Keratinocyte (primary cell): ENCODE data around the gene ABCA7. TPM values are rescaled to one million over a fixed set of nuclear protein-coding genes. Genes with fewer than 3 reads are reported as not detected.

Experiments used
- DNase-seq: peaks from one replicate; pipeline ENCODE4 v3.0.0-alpha.2; 2011; ENCODE audit warnings: low read depth, missing footprints, low spot score
- FAIRE-seq: peaks from 2 replicates; lab custom pipeline; 2011; peaks lifted over from hg19 to GRCh38; lab: Jason Lieb, UNC
- H2AFZ ChIP-seq: 2 replicates; pipeline ENCODE4 v1.6.0; 2012; ENCODE audit warnings: low read length, control low read depth, inconsistent platforms; ENCODE audit not compliant: control insufficient read depth
- H3K27ac ChIP-seq: 2 replicates; pipeline ENCODE4 v1.5.1; 2011; ENCODE audit warnings: low read length; ENCODE audit not compliant: control insufficient read depth, insufficient read depth
- H3K27me3 ChIP-seq: 3 replicates; pipeline ENCODE4 v1.6.0; 2011; ENCODE audit warnings: low read length; ENCODE audit not compliant: control insufficient read depth, insufficient read depth; ENCODE audit errors: extremely low read depth
- H3K36me3 ChIP-seq, 2 experiments: 2 replicates in 1 of 2; 3 replicates in 1 of 2; pipeline ENCODE4 v1.5.1; 2011; ENCODE audit warnings: low read length in 2 of 2, mild to moderate bottlenecking in 1 of 2; ENCODE audit not compliant: control insufficient read depth in 2 of 2, insufficient read depth in 2 of 2; ENCODE audit errors: extremely low read depth in 1 of 2
- H3K4me1 ChIP-seq: 3 replicates; pipeline ENCODE4 v1.5.1; 2011; ENCODE audit warnings: low read length; ENCODE audit not compliant: control insufficient read depth, insufficient read depth; ENCODE audit errors: extremely low read depth
- H3K4me2 ChIP-seq: 3 replicates; pipeline ENCODE4 v1.6.0; 2011; ENCODE audit warnings: low read depth, low read length; ENCODE audit not compliant: control insufficient read depth, insufficient read depth; ENCODE audit errors: extremely low read depth
- H3K4me3 ChIP-seq, 3 experiments: fragments of 200-600 bp in 1 of 3; sonication (generic) in 1 of 3; 2 replicates in 2 of 3; 3 replicates in 1 of 3; pipeline ENCODE4 v1.5.1; 2011 to 2016; ENCODE audit warnings: low read length in 3 of 3, mild to moderate bottlenecking in 3 of 3, control low read depth in 2 of 3, inconsistent platforms in 1 of 3, low read depth in 1 of 3, mixed read lengths in 1 of 3, mixed run types in 1 of 3, moderate library complexity in 1 of 3; ENCODE audit not compliant: control insufficient read depth in 2 of 3, insufficient read depth in 2 of 3; ENCODE audit errors: extremely low read depth in 1 of 3
- H3K79me2 ChIP-seq: 2 replicates; pipeline ENCODE4 v1.6.0; 2012; ENCODE audit warnings: low read length; ENCODE audit not compliant: control insufficient read depth, insufficient read depth
- H3K9ac ChIP-seq: 3 replicates; pipeline ENCODE4 v1.6.0; 2011; ENCODE audit warnings: low read length; ENCODE audit not compliant: control insufficient read depth, insufficient read depth; ENCODE audit errors: extremely low read depth
- H3K9me1 ChIP-seq: 3 replicates; pipeline ENCODE4 v1.6.0; 2011; ENCODE audit warnings: low read length; ENCODE audit not compliant: control insufficient read depth, insufficient read depth; ENCODE audit errors: extremely low read depth
- H3K9me3 ChIP-seq: 2 replicates; pipeline ENCODE4 v1.5.1; 2012; ENCODE audit warnings: low read depth, low read length; ENCODE audit not compliant: control insufficient read depth
- H4K20me1 ChIP-seq: 3 replicates; pipeline ENCODE4 v1.6.0; 2011; ENCODE audit warnings: low read length; ENCODE audit not compliant: control insufficient read depth, insufficient read depth; ENCODE audit errors: extremely low read depth
- EZH2 ChIP-seq: IDR thresholded peaks from one replicate; pipeline ENCODE4 v1.6.1; 2012; ENCODE audit warnings: inconsistent platforms, mild to moderate bottlenecking, low read length, moderate library complexity
- dilution Hi-C: fragments of 300-500 bp; cut with MboI; formaldehyde crosslinking; loops from one replicate; pipeline ENCODE4 v1.7.0; 2020; ENCODE audit warnings: low sequenced_read_pairs; ENCODE audit not compliant: extremely low pct_ligation_motif_present
- polyA plus RNA-seq, 5 experiments: library from polyadenylated mRNA; depleted of rRNA in 3 of 5; stranded (reverse) in 3 of 5; stranded (forward) in 1 of 5; unstranded in 1 of 5; fragments of >200 nt; gene quantifications; 1 replicate in 1 of 5; 2 replicates in 3 of 5; 3 replicates in 1 of 5; pipeline versions ENCODE4 v1.2.1 to v1.2.3, GENCODE V29; 2011 to 2012; ENCODE audit warnings: missing spikeins in 2 of 5, low read depth in 1 of 5, low replicate concordance in 1 of 5
- TF ChIP-seq, protein P1 (sequence below), 3 experiments: IDR thresholded peaks in 1 of 3; conservative IDR thresholded peaks in 1 of 3; optimal IDR thresholded peaks in 1 of 3; 2 replicates in 2 of 3; 3 replicates in 1 of 3; pipeline versions ENCODE3 to v1.5.1; 2011; ENCODE audit warnings: low read length in 3 of 3, mild to moderate bottlenecking in 3 of 3, moderate library complexity in 2 of 3, control low read depth in 1 of 3, inconsistent platforms in 1 of 3; ENCODE audit not compliant: insufficient read depth in 2 of 3; ENCODE audit errors: extremely low read depth in 1 of 3

ABCA7 gene
- polyA plus RNA-seq, 1 donor (not counting 4 experiments of a cell fraction or from before 2014, with no cell fraction given), result 7.4 TPM

- Histone ChIP-seq H3K36me3 (peaks cover 9 to 12% of the 10 kb centered on the region in 2 experiments), H3K9me3 (no peaks in the 10 kb centered on the region), H2AFZ (no peak overlapping the region), H3K4me2 (no peak overlapping the region), H3K9ac (no peak overlapping the region), H3K9me1 (no peaks in the 10 kb centered on the region), H3K4me1 (peaks cover 26% of the 10 kb centered on the region), H4K20me1 (no peaks in the 10 kb centered on the region), H3K79me2 (peaks cover 2% of the 10 kb centered on the region), H3K27ac (no peak overlapping the region), H3K4me3 (no peak overlapping the region), H3K27me3 (no peaks in the 10 kb centered on the region)
- dilution Hi-C loops, result no loop called here
- FAIRE-seq (no peak), DNase-seq (no peak)
- no peak for TF ChIP-seq EZH2
- TF ChIP-seq, protein P1, sequence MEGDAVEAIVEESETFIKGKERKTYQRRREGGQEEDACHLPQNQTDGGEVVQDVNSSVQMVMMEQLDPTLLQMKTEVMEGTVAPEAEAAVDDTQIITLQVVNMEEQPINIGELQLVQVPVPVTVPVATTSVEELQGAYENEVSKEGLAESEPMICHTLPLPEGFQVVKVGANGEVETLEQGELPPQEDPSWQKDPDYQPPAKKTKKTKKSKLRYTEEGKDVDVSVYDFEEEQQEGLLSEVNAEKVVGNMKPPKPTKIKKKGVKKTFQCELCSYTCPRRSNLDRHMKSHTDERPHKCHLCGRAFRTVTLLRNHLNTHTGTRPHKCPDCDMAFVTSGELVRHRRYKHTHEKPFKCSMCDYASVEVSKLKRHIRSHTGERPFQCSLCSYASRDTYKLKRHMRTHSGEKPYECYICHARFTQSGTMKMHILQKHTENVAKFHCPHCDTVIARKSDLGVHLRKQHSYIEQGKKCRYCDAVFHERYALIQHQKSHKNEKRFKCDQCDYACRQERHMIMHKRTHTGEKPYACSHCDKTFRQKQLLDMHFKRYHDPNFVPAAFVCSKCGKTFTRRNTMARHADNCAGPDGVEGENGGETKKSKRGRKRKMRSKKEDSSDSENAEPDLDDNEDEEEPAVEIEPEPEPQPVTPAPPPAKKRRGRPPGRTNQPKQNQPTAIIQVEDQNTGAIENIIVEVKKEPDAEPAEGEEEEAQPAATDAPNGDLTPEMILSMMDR (optimal IDR thresholded peaks at IDR 0.05 in 1 of 3, IDR thresholded peaks at IDR 0.05 in 1 of 3, conservative IDR thresholded peaks at IDR 0.05 in 1 of 3; ENCODE audit: extremely low read depth in 1 of 3, insufficient read depth in 2 of 3, low read length in 3 of 3), result no peak
These were observed 66.2 kb downstream of the ABCA7 start for GRCh38 chr19:1105873-1106840.

DNA sequence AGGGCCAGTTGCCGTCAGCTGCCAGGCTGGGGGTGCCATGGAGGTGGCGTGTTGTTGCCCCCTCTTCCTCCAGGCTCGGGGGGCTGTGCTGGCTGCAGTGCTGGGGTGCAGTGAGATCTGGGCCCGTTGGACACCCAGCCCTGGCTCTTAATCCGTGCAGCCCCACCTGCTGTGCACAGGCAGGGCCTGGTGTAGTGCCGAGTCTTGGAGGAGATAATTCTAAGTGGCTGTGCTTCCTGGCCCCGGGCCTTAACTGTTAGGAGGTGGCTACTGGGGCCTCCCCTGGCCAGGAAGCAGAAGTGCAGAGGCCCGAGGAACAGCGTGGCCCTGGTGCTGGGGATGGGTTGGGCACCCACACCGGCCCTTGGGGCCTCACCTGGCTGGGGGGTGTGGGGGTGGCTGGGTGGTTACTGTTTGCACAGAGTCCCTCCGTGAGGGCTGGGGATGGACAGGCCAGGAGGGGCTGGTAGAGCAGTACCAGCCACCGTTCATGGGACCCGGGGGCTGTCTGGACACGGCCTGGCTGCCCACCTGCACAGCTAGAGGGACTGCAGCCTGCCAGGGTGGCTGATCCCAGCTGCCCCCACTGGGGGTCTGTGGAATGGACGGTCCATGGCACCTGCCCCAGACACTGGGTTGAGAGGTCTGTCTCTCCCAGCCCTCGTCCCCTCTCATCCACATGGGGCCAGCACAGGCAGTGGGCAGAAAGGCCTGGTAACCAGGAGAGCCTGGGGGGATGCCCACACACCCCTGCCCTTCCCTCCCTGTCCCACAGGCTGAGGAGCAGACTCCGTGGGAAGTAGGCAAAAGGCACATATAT lies 67.1 kb downstream of the ABCA7 start:
- FAIRE-seq, result no peak
- H3K27me3 ChIP-seq, result no peaks in the 10 kb centered on the region
- H3K27ac ChIP-seq, result no peak overlapping the region
- no peaks in the 10 kb centered on the region for H4K20me1 ChIP-seq
- no peaks in the 10 kb centered on the region for H3K9me1 ChIP-seq
- H3K36me3 ChIP-seq, result peaks cover 12 to 13% of the 10 kb centered on the region in 2 experiments
- H2AFZ ChIP-seq, result no peak overlapping the region
- dilution Hi-C loops, result no loop called here
- no peak overlapping the region for H3K4me2 ChIP-seq
- DNase-seq, result no peak
- H3K9ac ChIP-seq, result no peak overlapping the region
- peaks cover 18% of the 10 kb centered on the region for H3K4me1 ChIP-seq
- H3K79me2 ChIP-seq, result peaks cover 2% of the 10 kb centered on the region
- TF ChIP-seq, protein P1 (optimal IDR thresholded peaks at IDR 0.05 in 1 of 3, IDR thresholded peaks at IDR 0.05 in 1 of 3, conservative IDR thresholded peaks at IDR 0.05 in 1 of 3; ENCODE audit: extremely low read depth in 1 of 3, insufficient read depth in 2 of 3, low read length in 3 of 3), result peak; percentile 18 to 24 (median 18)
- TF ChIP-seq EZH2, result no peak
- no peak overlapping the region for H3K4me3 ChIP-seq
- H3K9me3 ChIP-seq, result no peaks in the 10 kb centered on the region
